HepG2 (cell line): ENCODE results near the gene KRTAP3-1. TPM values are rescaled to one million over a fixed set of nuclear protein-coding genes. Genes with fewer than 3 reads are reported as not detected.
"Not testable (repeated sequence)": the region's sequence is repeated elsewhere in the genome, so short reads cannot be mapped to it uniquely, and the experiment has no call there.

Experiments used
- ATAC-seq: fragments of 200-7000 bp; cut with Tn5 transposase; 3 replicates; pipeline ENCODE4 v1.9.1; 2020; ENCODE audit warnings: mild to moderate bottlenecking, moderate library complexity
- BruUV-seq: library from RNA; stranded (reverse); fragments of 400-500 nt; replicated peaks from 2 replicates; lab custom pipeline; 2021; lab: Mats Ljungman, UMichigan
- CTCF ChIA-PET: fragments of 300-600 bp; formaldehyde crosslinking; extraction: SDS; loops from one replicate; lab custom pipeline; 2021; ENCODE audit warnings: low total read pairs, inconsistent platforms, low intra/inter-chr PET ratio; lab: Yijun Ruan, JAX
- POLR2A ChIA-PET: fragments of 350-600 bp; sonication (Branson Sonifier 250); formaldehyde crosslinking; loops from one replicate; lab custom pipeline; 2020; ENCODE audit warnings: antibody characterized with exemption, inconsistent platforms; lab: Yijun Ruan, JAX
- DNase-seq: peaks from one replicate; pipeline ENCODE4 v3.0.0-alpha.2; 2015; ENCODE audit warnings: low spot score
- FAIRE-seq: peaks from 3 replicates; lab custom pipeline; 2011; peaks lifted over from hg19 to GRCh38; lab: Jason Lieb, UNC
- H2AFZ ChIP-seq: one replicate; pipeline ENCODE4 v1.6.1; 2011; ENCODE audit warnings: low read length, inconsistent platforms
- H3K27ac ChIP-seq: fragments of 300-600 bp; 3 replicates; pipeline ENCODE4 v1.8.0; 2011; ENCODE audit warnings: mixed run types, mild to moderate bottlenecking, mixed read lengths, low read length, inconsistent platforms; ENCODE audit not compliant: insufficient read depth; ENCODE audit errors: extremely low read length
- H3K27me3 ChIP-seq, 2 experiments: fragments of 200-600 bp in 1 of 2; 2 replicates in 1 of 2; 3 replicates in 1 of 2; pipeline versions ENCODE4 v1.6.0 to v1.8.0; 2011; ENCODE audit warnings: low read length in 2 of 2, mild to moderate bottlenecking in 2 of 2, moderate library complexity in 2 of 2, inconsistent platforms in 1 of 2; ENCODE audit not compliant: insufficient read depth in 2 of 2, control insufficient read depth in 1 of 2
- H3K36me3 ChIP-seq, 2 experiments: fragments of 200-600 bp in 1 of 2; replicated peaks in 1 of 2; 2 replicates in 1 of 2; 3 replicates in 1 of 2; pipeline versions ENCODE4 v1.5.1 to v1.8.0; 2011; ENCODE audit warnings: low read length in 2 of 2, inconsistent platforms in 1 of 2; ENCODE audit not compliant: insufficient read depth in 2 of 2, control insufficient read depth in 1 of 2
- H3K4me1 ChIP-seq: 2 replicates; pipeline ENCODE4 v1.5.1; 2012; ENCODE audit warnings: low read length, inconsistent platforms; ENCODE audit not compliant: insufficient read depth
- H3K4me2 ChIP-seq: 2 replicates; pipeline ENCODE4 v1.6.0; 2011; ENCODE audit warnings: low read depth, low read length, inconsistent platforms
- H3K4me3 ChIP-seq, 3 experiments: fragments of 200-600 bp in 1 of 3; sonication (generic), shearing (Covaris generic) in 1 of 3; replicated peaks in 1 of 3; 2 replicates each; pipeline ENCODE4 v1.5.1; 2011 to 2016; ENCODE audit warnings: low read length in 3 of 3, inconsistent platforms in 2 of 3, low read depth in 2 of 3, mild to moderate bottlenecking in 2 of 3, control low read depth in 1 of 3, mixed read lengths in 1 of 3; ENCODE audit not compliant: insufficient read depth in 1 of 3
- H3K79me2 ChIP-seq: one replicate; pipeline ENCODE4 v1.6.1; 2011; ENCODE audit warnings: low read length, inconsistent platforms; ENCODE audit not compliant: insufficient read depth
- H3K9ac ChIP-seq: 2 replicates; pipeline ENCODE4 v1.6.0; 2011; ENCODE audit warnings: mild to moderate bottlenecking, low read depth, low read length, inconsistent platforms; ENCODE audit not compliant: insufficient read depth
- H3K9me3 ChIP-seq: 2 replicates; pipeline ENCODE4 v1.5.1; 2012; ENCODE audit warnings: mild to moderate bottlenecking, low read length
- H4K20me1 ChIP-seq: 2 replicates; pipeline ENCODE4 v1.6.0; 2011; ENCODE audit warnings: inconsistent platforms, mild to moderate bottlenecking, low read length, moderate library complexity; ENCODE audit not compliant: insufficient read depth
- DZIP1 ChIP-seq: sonication (generic); formaldehyde crosslinking; IDR thresholded peaks from 2 replicates; pipeline ENCODE4 v1.5.0; 2020; ENCODE audit warnings: mild to moderate bottlenecking, missing genetic modification reagents
- JDP2 ChIP-seq: sonication (generic); formaldehyde crosslinking; IDR thresholded peaks from 2 replicates; pipeline ENCODE4 v1.8.1; 2022; ENCODE audit warnings: missing genetic modification reagents, borderline replicate concordance
- PBX3 ChIP-seq: sonication (generic); formaldehyde crosslinking; IDR thresholded peaks from 2 replicates; pipeline ENCODE4 v1.8.1; 2023; ENCODE audit warnings: missing genetic modification reagents, inconsistent platforms, borderline replicate concordance
- TBX2 ChIP-seq: sonication (generic); formaldehyde crosslinking; IDR thresholded peaks from 2 replicates; pipeline ENCODE4 v1.5.0; 2020; ENCODE audit warnings: missing genetic modification reagents, mild to moderate bottlenecking, borderline replicate concordance
- ZBTB37 ChIP-seq: sonication (generic); formaldehyde crosslinking; IDR thresholded peaks from 2 replicates; pipeline ENCODE4 v1.4.0; 2020; ENCODE audit warnings: mild to moderate bottlenecking, missing genetic modification reagents
- ZFP36L1 ChIP-seq: sonication (generic); formaldehyde crosslinking; IDR thresholded peaks from 2 replicates; pipeline ENCODE4 v1.8.0; 2022; ENCODE audit warnings: mild to moderate bottlenecking, missing genetic modification reagents, moderate library complexity
- ZNF451 ChIP-seq: sonication (generic); formaldehyde crosslinking; IDR thresholded peaks from 2 replicates; pipeline ENCODE4 v1.5.0; 2020; ENCODE audit warnings: mild to moderate bottlenecking, missing genetic modification reagents
- ZNF768 ChIP-seq: sonication (generic); formaldehyde crosslinking; IDR thresholded peaks from 2 replicates; pipeline ENCODE4 v1.4.0; 2020; ENCODE audit warnings: missing genetic modification reagents
- WGBS: methylation state at CpG from one replicate; pipeline ENCODE4 v1.1.6; 2017; ENCODE audit warnings: low lambda C conversion rate; 5-methylcytosine and 5-hydroxymethylcytosine counted together
- in situ Hi-C: cut with HindIII; loops from 2 replicates; pipeline ENCODE4 v1.10.0; 2017; ENCODE audit warnings: low pct_unique_long_range_greater_than_20kb; ENCODE audit not compliant: extremely low pct_ligation_motif_present
- intact Hi-C: fragments of 100-400 bp; cut with micrococcal nuclease; formaldehyde crosslinking; loops from one replicate; pipeline ENCODE4 v1.10.0; 2022; ENCODE audit not compliant: unreplicated experiment
- polyA plus RNA-seq, 8 experiments: library from polyadenylated mRNA; depleted of rRNA in 3 of 8; stranded (reverse) in 7 of 8; unstranded in 1 of 8; fragments of >200 nt; fragmentation: Illumina TruSeq in 4 of 8; extraction: Trizol in 4 of 8; gene quantifications; 2 replicates each; pipeline versions ENCODE4 v1.2.1 to v1.2.3, GENCODE V29; 2011 to 2016; ENCODE audit warnings: low read depth in 4 of 8, missing spikeins in 1 of 8, mixed read lengths in 1 of 8; ENCODE audit not compliant: insufficient read depth in 1 of 8
- total RNA-seq, 5 experiments: library from RNA; depleted of rRNA; stranded (reverse); fragments of >200 nt; fragmentation: Illumina TruSeq; extraction: Trizol; gene quantifications; 2 replicates each; pipeline ENCODE4 v1.2.3, GENCODE V29; 2016; ENCODE audit warnings: low read depth in 1 of 5

Gene KRTAP3-1
- total and polyA plus RNA-seq, 2 of the 13 experiments (the other 11 are each of a cell fraction or from before 2014, with no cell fraction given) = 0.29 to 3.7 TPM

- H3K4me2 ChIP-seq, H2AFZ ChIP-seq, POLR2A ChIA-PET, BruUV-seq, DNase-seq, ATAC-seq, H3K27me3 ChIP-seq, H3K9me3 ChIP-seq, FAIRE-seq, intact Hi-C loops, in situ Hi-C loops, H3K9ac ChIP-seq, CTCF ChIA-PET, H3K36me3 ChIP-seq, H3K4me3 ChIP-seq, H4K20me1 ChIP-seq, H3K4me1 ChIP-seq, H3K79me2 ChIP-seq, H3K27ac ChIP-seq: not testable (repeated sequence)
- WGBS = 72% methylated on average over 9 of the region's 10 CpGs
- TF ChIP-seq ZNF768 = peak; percentile 12; the same call in 1 of the 2 replicates
These were observed 25.5 kb upstream of the KRTAP3-1 start, which contains the start of gene KRTAP1-3 for GRCh38 chr17:41034346-41034935. Gene KRTAP1-3, minus strand, starts transcription at chr17:41034874. Its CDS starts 53 bp downstream, at chr17:41034821.

GRCh38 chr17:41029633-41030245 is 20.8 kb upstream of the KRTAP3-1 start, which contains the start of gene KRTAP1-4:
Gene KRTAP1-4, minus strand, starts transcription at chr17:41030195. Its CDS starts 117 bp downstream, at chr17:41030078.
- TF ChIP-seq ZBTB37 (CRISPR knock-in tag) (no peak), PBX3 (no peak), ZNF451 (CRISPR knock-in tag) (no peak), ZFP36L1 (no peak), DZIP1 (CRISPR knock-in tag) (no peak), JDP2 (CRISPR knock-in tag) (no peak), TBX2 (no peak)
- no peaks in the 10 kb centered on the region for H3K36me3 ChIP-seq
- no peak within 1 kb of the TSS for H3K9ac ChIP-seq
- BruUV-seq = no TSS peak
- no peak within 1 kb of the TSS for H3K4me3 ChIP-seq
- DNase-seq = no peak
- intact Hi-C loops (no loop called here), in situ Hi-C loops (no loop called here)
- ChIA-PET CTCF (no interaction called here), POLR2A (no interaction called here)
- H2AFZ ChIP-seq = no peak within 1 kb of the TSS
- WGBS = 70% methylated on average over 6 of the region's 12 CpGs
- no peak for ATAC-seq
- H3K27me3 ChIP-seq = no peaks in the 10 kb centered on the region; a peak in 1 of 5 replicates
- H3K27ac ChIP-seq = no peak within 1 kb of the TSS
- H3K4me1 ChIP-seq = no peaks in the 10 kb centered on the region
- no peak for FAIRE-seq
- no peaks in the 10 kb centered on the region for H4K20me1 ChIP-seq
- no peak within 1 kb of the TSS for H3K4me2 ChIP-seq
- H3K79me2 ChIP-seq = no peaks in the 10 kb centered on the region
- H3K9me3 ChIP-seq = no peaks in the 10 kb centered on the region
